ENCODE results near the gene GALP.

GRCh38 chr19:56140583-56141416, 35.0 kb upstream of the GALP start, which contains the start of gene ZNF444:
- TF ChIP-seq CTCF (IDR thresholded peaks at IDR 0.05; ENCODE audit: low read depth, low read length) = no peak
- TF ChIP-seq POLR2A (IDR thresholded peaks at IDR 0.05; ENCODE audit: extremely low read depth, insufficient read length) = no peak
- TF ChIP-seq MYC (IDR thresholded peaks at IDR 0.05; ENCODE audit: low read depth, low read length) = peak; percentile 45
- TF ChIP-seq MAX (IDR thresholded peaks at IDR 0.05; ENCODE audit: low read depth, low read length) = no peak

All from NB4 (cell line).